Measurements from ENCODE around the gene ADGRG3. TPM values are rescaled to one million over a fixed set of nuclear protein-coding genes. Genes with fewer than 3 reads are reported as not detected.
"Not testable (repeated sequence)": the region's sequence is repeated elsewhere in the genome, so short reads cannot be mapped to it uniquely, and the experiment has no call there.

The ADGRG3 gene
- total RNA-seq, 2 experiments from 2014 or later: not detected

- DNase-seq (no peak), ATAC-seq (no peak)
- H3K36me3 Mint-ChIP-seq (ENCODE audit: low read depth): no peaks in the 10 kb centered on the region
- ChIA-PET CTCF (no interaction called here), POLR2A (interaction anchor here (1.2 kb wide), 1 partner anchor 21 kb away, joined by 3 read pairs; no protein-coding TSS in a partner anchor)
- intact Hi-C loops (cut with micrococcal nuclease): no loop called here
- no peaks in the 10 kb centered on the region for H3K9me3 Mint-ChIP-seq
- no peaks in the 10 kb centered on the region for H3K27me3 Mint-ChIP-seq
- no peak overlapping the region for H3K27ac Mint-ChIP-seq
- no peak for TF ChIP-seq CTCF (IDR thresholded peaks at IDR 0.05)
- H3K4me1 Mint-ChIP-seq (ENCODE audit: low read depth): no peaks in the 10 kb centered on the region
- H3K4me3 Mint-ChIP-seq: no peak overlapping the region
Measured at GRCh38 chr16:57668630-57669475, 747 bp downstream of the ADGRG3 start.

GRCh38 chr16:57669476-57670162, 1.5 kb downstream of the ADGRG3 start:
- no peak for TF ChIP-seq CTCF (IDR thresholded peaks at IDR 0.05)
- Mint-ChIP-seq H3K9me3 (no peaks in the 10 kb centered on the region), H3K36me3 (ENCODE audit: low read depth) (no peaks in the 10 kb centered on the region), H3K4me1 (ENCODE audit: low read depth) (no peaks in the 10 kb centered on the region), H3K4me3 (no peak overlapping the region), H3K27me3 (no peaks in the 10 kb centered on the region), H3K27ac (no peak overlapping the region)
- POLR2A ChIA-PET: no interaction called here
- DNase-seq: no peak
- intact Hi-C loops (cut with micrococcal nuclease): no loop called here
- peak; percentile 53 for ATAC-seq
- CTCF ChIA-PET: no interaction called here

DNA sequence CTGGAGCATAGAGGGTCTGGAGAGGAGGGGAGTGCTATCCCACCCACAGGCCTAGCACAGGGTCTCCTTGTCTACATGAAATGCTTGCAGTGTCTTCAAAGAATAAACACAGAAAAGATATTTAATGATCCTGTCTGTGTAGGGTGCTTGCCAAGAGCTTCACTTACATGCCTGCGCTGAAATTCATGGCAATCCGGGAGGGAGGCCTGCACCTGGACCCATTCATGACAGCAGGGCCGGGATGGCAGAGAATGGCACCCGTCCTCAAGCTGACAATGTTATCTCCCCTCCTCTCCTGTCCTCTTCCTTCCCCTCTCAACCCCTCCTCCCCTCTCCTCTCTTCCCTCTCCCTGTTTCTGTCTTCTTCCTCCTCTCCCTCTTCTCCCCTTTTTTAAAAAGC, 2.1 kb downstream of the ADGRG3 start:
- intact Hi-C loops (cut with micrococcal nuclease): no loop called here
- H3K27ac Mint-ChIP-seq: no peak overlapping the region
- ATAC-seq: no peak

GRCh38 chr16:57671451-57671850, 3.3 kb downstream of the ADGRG3 start:
- DNase-seq; H3K9me3 Mint-ChIP-seq; H3K27ac Mint-ChIP-seq; H3K27me3 Mint-ChIP-seq; H3K4me1 Mint-ChIP-seq (ENCODE audit: low read depth); ATAC-seq; H3K36me3 Mint-ChIP-seq (ENCODE audit: low read depth); H3K4me3 Mint-ChIP-seq; intact Hi-C loops (cut with micrococcal nuclease): not testable (repeated sequence)
- CTCF ChIA-PET: interaction anchor here (1.5 to 1.7 kb wide), 3 partner anchors 23 to 95 kb away, joined by 5 to 12 read pairs (median 6); no protein-coding TSS in a partner anchor
- POLR2A ChIA-PET: interaction anchor here (1.4 kb wide), 1 partner anchor 23 kb away, joined by 6 read pairs; no protein-coding TSS in a partner anchor

More for the DNA sequence above, 2.1 kb downstream of the ADGRG3 start:
- POLR2A ChIA-PET: no interaction called here
- no peaks in the 10 kb centered on the region for H3K9me3 Mint-ChIP-seq
- no peaks in the 10 kb centered on the region for H3K27me3 Mint-ChIP-seq
- no peaks in the 10 kb centered on the region for H3K4me1 Mint-ChIP-seq (ENCODE audit: low read depth)
- no peaks in the 10 kb centered on the region for H3K36me3 Mint-ChIP-seq (ENCODE audit: low read depth)
- no peak overlapping the region for H3K4me3 Mint-ChIP-seq
- no peak for DNase-seq
- TF ChIP-seq CTCF (IDR thresholded peaks at IDR 0.05): no peak
- CTCF ChIA-PET: no interaction called here

DNA sequence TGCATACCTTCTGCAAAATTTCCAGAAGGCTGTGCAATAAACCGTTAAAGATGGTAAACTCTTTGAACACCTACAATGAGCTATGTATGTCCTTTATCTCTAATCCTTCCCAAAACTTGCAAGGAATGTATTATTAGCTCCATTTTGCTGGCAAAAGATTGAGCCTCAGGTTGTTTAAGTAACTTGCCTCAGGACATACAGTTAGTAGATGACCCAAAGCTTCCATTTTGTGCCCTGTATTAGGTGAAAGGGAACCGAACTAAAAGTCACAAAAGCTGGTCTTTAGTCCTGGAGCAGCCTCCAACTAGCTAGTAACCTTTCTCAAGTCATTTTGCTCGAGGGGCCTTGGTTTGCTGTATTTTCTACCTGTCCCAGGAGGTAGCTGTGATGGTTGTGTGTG, 4.3 kb downstream of the ADGRG3 start:
- no peaks in the 10 kb centered on the region for H3K4me1 Mint-ChIP-seq (ENCODE audit: low read depth)
- no peak overlapping the region for H3K4me3 Mint-ChIP-seq
- no peaks in the 10 kb centered on the region for H3K9me3 Mint-ChIP-seq
- ChIA-PET CTCF (interaction anchor here (0.9 to 1.7 kb wide), 4 partner anchors 24 to 96 kb away, joined by 3 to 12 read pairs (median 6); no protein-coding TSS in a partner anchor), POLR2A (interaction anchor here (0.6 to 1.4 kb wide), 2 partner anchors 24 to 80 kb away, joined by 4 to 6 read pairs; no protein-coding TSS in a partner anchor)
- intact Hi-C loops (cut with micrococcal nuclease): no loop called here
- TF ChIP-seq CTCF (IDR thresholded peaks at IDR 0.05): no peak
- no peak for DNase-seq
- H3K36me3 Mint-ChIP-seq (ENCODE audit: low read depth): no peaks in the 10 kb centered on the region
- ATAC-seq: no peak
- no peak overlapping the region for H3K27ac Mint-ChIP-seq
- no peaks in the 10 kb centered on the region for H3K27me3 Mint-ChIP-seq
